Measurements from ENCODE around the gene MPV17L2. TPM values are rescaled to one million over a fixed set of nuclear protein-coding genes. Genes with fewer than 3 reads are reported as not detected.
A peak's percentile ranks its signal among the peaks of the same experiment; 100 is the strongest.

Gene MPV17L2
- total and polyA plus RNA-seq, 10 of the 15 experiments (the other 5 are each of a cell fraction or from before 2014, with no cell fraction given): 5.1 to 57.2 (median 22.9) TPM

DNA sequence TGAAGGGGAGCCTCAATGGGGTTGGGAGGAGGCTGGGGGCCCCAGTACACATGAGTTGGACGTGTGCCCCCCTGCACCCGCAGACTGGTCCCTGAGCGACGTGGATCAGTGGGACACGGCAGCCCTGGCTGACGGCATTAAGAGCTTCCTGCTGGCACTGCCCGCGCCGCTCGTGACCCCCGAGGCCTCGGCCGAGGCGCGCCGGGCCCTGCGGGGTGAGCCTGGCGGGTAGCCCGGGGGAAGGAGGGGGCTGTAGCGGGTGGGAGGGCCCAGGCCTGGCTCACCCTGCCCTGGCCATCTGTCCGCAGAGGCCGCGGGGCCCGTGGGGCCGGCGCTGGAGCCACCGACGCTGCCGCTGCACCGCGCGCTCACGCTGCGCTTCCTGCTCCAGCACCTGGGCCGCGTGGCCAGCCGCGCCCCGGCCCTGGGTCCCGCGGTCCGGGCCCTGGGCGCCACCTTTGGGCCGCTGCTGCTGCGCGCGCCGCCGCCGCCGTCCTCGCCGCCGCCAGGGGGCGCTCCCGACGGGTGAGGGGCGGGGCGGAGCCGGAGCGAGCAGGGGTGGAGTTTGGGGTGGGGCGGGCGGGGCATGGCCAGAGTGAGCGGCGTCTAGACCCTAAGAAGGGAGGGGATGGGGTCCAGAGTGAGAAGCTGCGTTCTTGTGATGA is 31.9 kb upstream of the MPV17L2 start:
- BruUV-seq (replicated peaks): no TSS peak
- Histone ChIP-seq H2AFZ (ENCODE audit: control insufficient read depth, low read depth, low read length) (peak overlapping the region; percentile 53), H4K20me1 (ENCODE audit: control insufficient read depth, insufficient read depth) (no peaks in the 10 kb centered on the region), H3K9ac (ENCODE audit: control insufficient read depth, insufficient read depth, low read length) (peak overlapping the region; percentile 60), H3K9me3 (replicated peaks; ENCODE audit: control insufficient read depth, insufficient read depth, low read length) (no peaks in the 10 kb centered on the region), H3K27ac (ENCODE audit: control insufficient read depth, insufficient read depth) (no peak overlapping the region; the same call in 1 of the 2 replicates), H3K79me2 (ENCODE audit: control insufficient read depth, insufficient read depth, low read length) (no peaks in the 10 kb centered on the region), H3K4me1 (ENCODE audit: control insufficient read depth, insufficient read depth, low read length) (0 out of 2 replicates have a peak, but pooled peaks cover 5% of the 10 kb centered on the region), H3K4me2 (ENCODE audit: control insufficient read depth, insufficient read depth) (peak overlapping the region; percentile 72), H3K27me3 (replicated peaks in 1 of 2; ENCODE audit: control insufficient read depth in 2 of 2, insufficient read depth in 2 of 2, low read length in 1 of 2) (no peaks in the 10 kb centered on the region), H3K36me3 (ENCODE audit: control insufficient read depth in 2 of 2, insufficient read depth in 2 of 2, low read length in 1 of 2) (peaks cover 7% of the 10 kb centered on the region in 2 experiments; a peak in 3 of 4 replicates), H3K4me3 (peak overlapping the region; percentile 70; the same call in 1 of the 2 replicates)
- ChIA-PET RAD21 (ENCODE audit: unreplicated experiment) (interaction anchor here (0.5 to 1.3 kb wide), 3 partner anchors 44 to 178 kb away, joined by 3 to 5 read pairs (median 4); no protein-coding TSS in a partner anchor), CTCF (interaction anchor here (0.5 to 3.2 kb wide), 12 partner anchors 7 to 254 kb away, joined by 3 to 22 read pairs (median 4); no protein-coding TSS in a partner anchor), SMC1A (ENCODE audit: uncharacterized antibody, unreplicated experiment) (interaction anchor here (0.8 to 1.3 kb wide), 4 partner anchors 9 to 154 kb away, joined by 3 to 5 read pairs (median 3); partner anchors contain the start of gene PIK3R2), POLR2A (interaction anchor here (1.0 to 1.2 kb wide), 2 partner anchors 52 to 160 kb away, joined by 3 to 4 read pairs; no protein-coding TSS in a partner anchor)
- in situ Hi-C loops (cut with MboI) (no loop called here), intact Hi-C loops (cut with micrococcal nuclease; ENCODE audit: unreplicated experiment) (no loop called here)
- FAIRE-seq (no peak), DNase-seq (ENCODE audit: low read depth, low spot score) (no peak), ATAC-seq (peak; percentile 96)
- 3% methylated on average over 25 of the region's 66 CpGs for WGBS (ENCODE audit: insufficient coverage, insufficient replicate concordance, low lambda C conversion rate, missing lambda C conversion rate)
- TF ChIP-seq NR2F1 (conservative IDR thresholded peaks at IDR 0.05) (peak; percentile 47), PAX8 (IDR thresholded peaks at IDR 0.05) (no peak), TCF12 (IDR thresholded peaks at IDR 0.05; ENCODE audit: low read depth, low read length) (peak; percentile 53; the same call in 1 of the 2 replicates), BACH1 (IDR thresholded peaks at IDR 0.05; ENCODE audit: borderline replicate concordance) (peak; percentile 59), TCF7 (IDR thresholded peaks at IDR 0.05; ENCODE audit: borderline replicate concordance) (no peak), SMARCA5 (IDR thresholded peaks at IDR 0.05) (peak; percentile 93), RAD21 (IDR thresholded peaks at IDR 0.05; ENCODE audit: insufficient read depth, low read depth, low read length) (peak; percentile 48), FOXK2 (IDR thresholded peaks at IDR 0.05) (no peak), YY1 (IDR thresholded peaks at IDR 0.05; ENCODE audit: low read depth, low read length) (peak; percentile 81), ZSCAN29 (IDR thresholded peaks at IDR 0.05) (peak; percentile 60; the same call in 1 of the 2 replicates), IKZF1 (conservative IDR thresholded peaks at IDR 0.05) (peak; percentile 55)
- TF ChIP-seq, protein P1, sequence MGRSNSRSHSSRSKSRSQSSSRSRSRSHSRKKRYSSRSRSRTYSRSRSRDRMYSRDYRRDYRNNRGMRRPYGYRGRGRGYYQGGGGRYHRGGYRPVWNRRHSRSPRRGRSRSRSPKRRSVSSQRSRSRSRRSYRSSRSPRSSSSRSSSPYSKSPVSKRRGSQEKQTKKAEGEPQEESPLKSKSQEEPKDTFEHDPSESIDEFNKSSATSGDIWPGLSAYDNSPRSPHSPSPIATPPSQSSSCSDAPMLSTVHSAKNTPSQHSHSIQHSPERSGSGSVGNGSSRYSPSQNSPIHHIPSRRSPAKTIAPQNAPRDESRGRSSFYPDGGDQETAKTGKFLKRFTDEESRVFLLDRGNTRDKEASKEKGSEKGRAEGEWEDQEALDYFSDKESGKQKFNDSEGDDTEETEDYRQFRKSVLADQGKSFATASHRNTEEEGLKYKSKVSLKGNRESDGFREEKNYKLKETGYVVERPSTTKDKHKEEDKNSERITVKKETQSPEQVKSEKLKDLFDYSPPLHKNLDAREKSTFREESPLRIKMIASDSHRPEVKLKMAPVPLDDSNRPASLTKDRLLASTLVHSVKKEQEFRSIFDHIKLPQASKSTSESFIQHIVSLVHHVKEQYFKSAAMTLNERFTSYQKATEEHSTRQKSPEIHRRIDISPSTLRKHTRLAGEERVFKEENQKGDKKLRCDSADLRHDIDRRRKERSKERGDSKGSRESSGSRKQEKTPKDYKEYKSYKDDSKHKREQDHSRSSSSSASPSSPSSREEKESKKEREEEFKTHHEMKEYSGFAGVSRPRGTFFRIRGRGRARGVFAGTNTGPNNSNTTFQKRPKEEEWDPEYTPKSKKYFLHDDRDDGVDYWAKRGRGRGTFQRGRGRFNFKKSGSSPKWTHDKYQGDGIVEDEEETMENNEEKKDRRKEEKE (IDR thresholded peaks at IDR 0.05): 0 out of 2 replicates have a peak, but pooled peaks have one; percentile 10
- TF ChIP-seq, protein P2, sequence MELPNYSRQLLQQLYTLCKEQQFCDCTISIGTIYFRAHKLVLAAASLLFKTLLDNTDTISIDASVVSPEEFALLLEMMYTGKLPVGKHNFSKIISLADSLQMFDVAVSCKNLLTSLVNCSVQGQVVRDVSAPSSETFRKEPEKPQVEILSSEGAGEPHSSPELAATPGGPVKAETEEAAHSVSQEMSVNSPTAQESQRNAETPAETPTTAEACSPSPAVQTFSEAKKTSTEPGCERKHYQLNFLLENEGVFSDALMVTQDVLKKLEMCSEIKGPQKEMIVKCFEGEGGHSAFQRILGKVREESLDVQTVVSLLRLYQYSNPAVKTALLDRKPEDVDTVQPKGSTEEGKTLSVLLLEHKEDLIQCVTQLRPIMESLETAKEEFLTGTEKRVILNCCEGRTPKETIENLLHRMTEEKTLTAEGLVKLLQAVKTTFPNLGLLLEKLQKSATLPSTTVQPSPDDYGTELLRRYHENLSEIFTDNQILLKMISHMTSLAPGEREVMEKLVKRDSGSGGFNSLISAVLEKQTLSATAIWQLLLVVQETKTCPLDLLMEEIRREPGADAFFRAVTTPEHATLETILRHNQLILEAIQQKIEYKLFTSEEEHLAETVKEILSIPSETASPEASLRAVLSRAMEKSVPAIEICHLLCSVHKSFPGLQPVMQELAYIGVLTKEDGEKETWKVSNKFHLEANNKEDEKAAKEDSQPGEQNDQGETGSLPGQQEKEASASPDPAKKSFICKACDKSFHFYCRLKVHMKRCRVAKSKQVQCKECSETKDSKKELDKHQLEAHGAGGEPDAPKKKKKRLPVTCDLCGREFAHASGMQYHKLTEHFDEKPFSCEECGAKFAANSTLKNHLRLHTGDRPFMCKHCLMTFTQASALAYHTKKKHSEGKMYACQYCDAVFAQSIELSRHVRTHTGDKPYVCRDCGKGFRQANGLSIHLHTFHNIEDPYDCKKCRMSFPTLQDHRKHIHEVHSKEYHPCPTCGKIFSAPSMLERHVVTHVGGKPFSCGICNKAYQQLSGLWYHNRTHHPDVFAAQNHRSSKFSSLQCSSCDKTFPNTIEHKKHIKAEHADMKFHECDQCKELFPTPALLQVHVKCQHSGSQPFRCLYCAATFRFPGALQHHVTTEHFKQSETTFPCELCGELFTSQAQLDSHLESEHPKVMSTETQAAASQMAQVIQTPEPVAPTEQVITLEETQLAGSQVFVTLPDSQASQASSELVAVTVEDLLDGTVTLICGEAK (IDR thresholded peaks at IDR 0.05; ENCODE audit: borderline replicate concordance): no peak
- TF ChIP-seq, protein P3, sequence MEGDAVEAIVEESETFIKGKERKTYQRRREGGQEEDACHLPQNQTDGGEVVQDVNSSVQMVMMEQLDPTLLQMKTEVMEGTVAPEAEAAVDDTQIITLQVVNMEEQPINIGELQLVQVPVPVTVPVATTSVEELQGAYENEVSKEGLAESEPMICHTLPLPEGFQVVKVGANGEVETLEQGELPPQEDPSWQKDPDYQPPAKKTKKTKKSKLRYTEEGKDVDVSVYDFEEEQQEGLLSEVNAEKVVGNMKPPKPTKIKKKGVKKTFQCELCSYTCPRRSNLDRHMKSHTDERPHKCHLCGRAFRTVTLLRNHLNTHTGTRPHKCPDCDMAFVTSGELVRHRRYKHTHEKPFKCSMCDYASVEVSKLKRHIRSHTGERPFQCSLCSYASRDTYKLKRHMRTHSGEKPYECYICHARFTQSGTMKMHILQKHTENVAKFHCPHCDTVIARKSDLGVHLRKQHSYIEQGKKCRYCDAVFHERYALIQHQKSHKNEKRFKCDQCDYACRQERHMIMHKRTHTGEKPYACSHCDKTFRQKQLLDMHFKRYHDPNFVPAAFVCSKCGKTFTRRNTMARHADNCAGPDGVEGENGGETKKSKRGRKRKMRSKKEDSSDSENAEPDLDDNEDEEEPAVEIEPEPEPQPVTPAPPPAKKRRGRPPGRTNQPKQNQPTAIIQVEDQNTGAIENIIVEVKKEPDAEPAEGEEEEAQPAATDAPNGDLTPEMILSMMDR (IDR thresholded peaks at IDR 0.05 in 2 of 3, conservative IDR thresholded peaks at IDR 0.05 in 1 of 3; ENCODE audit: control insufficient read depth in 2 of 3, extremely low read depth in 1 of 3, insufficient read depth in 1 of 3, low read depth in 3 of 3, low read length in 3 of 3): peak; percentile 42 to 79 (median 55)

Data from GM12878 (cell line).